ENCODE results near the gene CRY2. TPM values are rescaled to one million over a fixed set of nuclear protein-coding genes. Genes with fewer than 3 reads are reported as not detected.

CRY2 gene
- total RNA-seq, 1 donor from 2014 or later, result 49.6 TPM

- DNase-seq (ENCODE audit: low spot score), result peak; percentile 93
- intact Hi-C loops (cut with DNase I), result no loop called here
Observed at GRCh38 chr11:45843158-45843924, 3.9 kb upstream of the CRY2 start.

- intact Hi-C loops (cut with DNase I), result no loop called here
Observed at GRCh38 chr11:45844822-45845578, 2.3 kb upstream of the CRY2 start.

GRCh38 chr11:45846174-45846675, 1.1 kb upstream of the CRY2 start:
- no peak for DNase-seq (ENCODE audit: low spot score)
- intact Hi-C loops (cut with DNase I), result loop anchor here (2.0 kb wide), 1 partner anchor 41 kb away; the partner anchor contains the start of gene SLC35C1

More at GRCh38 chr11:45844822-45845578, 2.3 kb upstream of the CRY2 start:
- no peak for DNase-seq (ENCODE audit: low spot score)

- intact Hi-C loops (cut with DNase I), result loop anchor here (1.0 to 2.0 kb wide), 2 partner anchors 43 to 70 kb away; partner anchors contain the start of gene SLC35C1
- DNase-seq (ENCODE audit: low spot score), result no peak
Observed at GRCh38 chr11:45847911-45848316, 639 bp downstream of the CRY2 start.

DNA sequence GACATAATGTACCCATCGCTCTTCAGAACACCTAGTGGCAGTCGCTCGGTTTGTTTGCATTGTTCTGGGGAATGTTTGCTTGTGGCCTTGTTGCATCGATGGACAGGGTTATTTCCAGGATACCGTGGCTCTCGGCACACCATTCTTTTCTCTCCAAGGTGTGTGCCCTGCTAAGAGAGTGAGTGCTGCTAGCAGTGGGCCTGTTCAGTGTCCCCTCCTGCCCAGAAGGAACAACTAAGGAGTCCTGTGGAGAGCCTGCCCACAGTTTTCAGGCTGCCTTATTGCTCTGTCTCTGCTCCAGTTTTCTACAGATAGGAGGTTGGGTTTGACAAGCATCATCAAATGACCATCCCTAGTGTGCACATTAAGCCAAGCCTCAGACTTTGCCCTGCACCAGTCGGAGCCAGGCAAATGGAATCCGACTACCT, 1.4 kb downstream of the CRY2 start:
- intact Hi-C loops (cut with DNase I), result no loop called here
- DNase-seq (ENCODE audit: low spot score), result no peak

DNA sequence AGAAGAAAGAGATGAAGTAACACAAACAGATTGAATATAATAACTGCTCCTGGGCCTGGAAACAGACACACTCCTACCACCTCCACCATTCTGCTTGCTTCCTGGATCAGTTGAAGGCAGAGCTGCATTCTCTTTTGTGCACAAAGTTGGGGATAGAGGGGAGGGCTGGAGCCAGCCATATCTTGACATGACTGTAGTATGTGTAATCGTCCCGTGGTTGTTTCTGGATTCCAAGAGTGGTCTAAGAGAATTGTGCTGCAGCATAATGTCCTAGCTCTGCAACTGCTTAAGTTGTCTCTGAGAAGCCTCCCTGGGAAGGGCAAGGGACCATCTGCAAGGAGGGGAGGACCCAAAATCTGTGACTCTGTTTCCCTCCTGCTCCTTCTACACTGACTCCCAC, 3.2 kb downstream of the CRY2 start:
- no peak for DNase-seq (ENCODE audit: low spot score)
- intact Hi-C loops (cut with DNase I), result no loop called here

- intact Hi-C loops (cut with DNase I), result no loop called here
- DNase-seq (ENCODE audit: low spot score), result no peak
Observed at GRCh38 chr11:45851228-45851627, 4.0 kb downstream of the CRY2 start.

GRCh38 chr11:45852018-45852711, 4.9 kb downstream of the CRY2 start:
- intact Hi-C loops (cut with DNase I), result no loop called here
- DNase-seq (ENCODE audit: low spot score), result no peak

DNA sequence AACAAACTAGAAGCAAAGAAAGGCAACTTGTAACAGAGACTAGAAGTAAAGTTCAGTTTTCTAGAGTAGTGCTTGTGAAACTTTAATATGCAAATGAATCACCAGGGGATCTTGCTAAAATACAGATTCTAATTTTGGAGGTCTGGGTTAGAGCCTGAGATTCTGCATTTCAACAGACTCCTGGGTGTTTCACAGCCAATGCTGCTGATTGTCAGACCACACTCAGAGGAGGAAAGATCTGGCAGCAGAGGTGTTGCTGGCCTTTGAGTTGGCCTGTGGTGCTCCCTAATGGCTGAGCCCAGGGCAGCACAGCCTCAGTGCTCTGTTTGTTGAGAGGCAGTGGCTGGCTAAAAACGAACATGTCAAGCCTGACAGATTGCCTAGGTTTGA, 5.4 kb downstream of the CRY2 start:
- no peak for DNase-seq (ENCODE audit: low spot score)
- intact Hi-C loops (cut with DNase I), result no loop called here

DNA sequence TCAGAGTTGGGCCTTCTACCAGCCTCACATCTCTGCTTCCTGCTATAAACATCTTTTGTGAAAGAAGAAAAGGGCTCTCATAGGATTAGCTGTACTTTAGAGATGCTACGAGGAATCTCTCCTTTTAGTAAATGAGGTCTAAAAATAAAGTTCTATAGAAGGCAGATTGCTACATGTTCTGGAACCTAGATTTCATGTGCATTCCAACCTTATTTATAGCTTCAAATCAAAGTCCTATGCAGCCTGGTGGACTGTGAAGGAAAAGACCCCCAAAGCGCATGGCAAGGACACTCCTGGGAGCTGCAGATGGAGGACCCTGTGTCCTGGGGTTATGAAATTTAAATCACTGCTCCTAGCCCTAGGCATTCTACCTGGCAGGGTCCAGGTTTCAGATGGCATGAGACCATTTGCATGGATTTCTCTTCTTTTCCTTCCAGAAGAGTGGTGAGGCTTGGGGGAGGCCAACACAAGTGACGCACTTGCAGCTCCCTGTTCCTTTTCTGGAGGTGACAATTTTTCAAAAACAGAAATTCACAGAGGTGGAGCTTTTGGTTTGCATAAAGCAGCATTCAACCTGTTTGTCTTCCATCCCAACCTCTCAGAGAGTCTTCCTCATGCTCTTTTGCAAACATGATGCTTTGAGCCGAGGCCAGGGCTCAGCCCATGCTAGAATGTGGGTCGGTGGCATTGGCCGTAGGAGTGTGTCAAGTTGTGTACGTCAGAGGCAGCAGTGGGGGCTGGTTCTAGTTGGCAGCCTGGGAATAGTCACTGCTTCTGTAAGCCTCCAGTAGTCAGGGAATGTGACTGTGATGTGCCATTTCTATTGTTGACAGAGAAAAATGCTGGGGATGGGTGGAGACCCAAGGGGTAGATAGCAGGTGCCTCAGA, 6.3 kb downstream of the CRY2 start:
- intact Hi-C loops (cut with DNase I), result no loop called here
- peak; percentile 84 for DNase-seq (ENCODE audit: low spot score)

DNA sequence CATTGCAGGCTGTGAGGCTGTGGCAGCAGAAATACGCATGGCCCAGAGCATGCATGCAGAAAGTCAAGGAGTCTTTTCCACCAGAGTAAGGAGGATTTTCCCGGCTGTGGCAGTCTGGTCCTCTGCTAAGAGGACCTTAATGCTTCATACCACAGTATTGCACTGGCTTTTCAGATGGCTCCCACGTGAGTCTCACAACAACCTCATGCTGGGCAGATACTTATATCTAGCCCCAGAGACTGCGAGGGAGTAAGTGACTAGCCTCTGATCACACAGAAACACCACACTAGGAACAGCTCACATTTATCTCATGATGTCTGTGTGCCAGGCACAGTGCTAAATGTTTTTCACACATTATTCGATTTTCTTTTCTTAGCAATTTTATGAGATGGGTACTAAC, 8.0 kb downstream of the CRY2 start:
- intact Hi-C loops (cut with DNase I), result no loop called here
- DNase-seq (ENCODE audit: low spot score), result no peak

DNA sequence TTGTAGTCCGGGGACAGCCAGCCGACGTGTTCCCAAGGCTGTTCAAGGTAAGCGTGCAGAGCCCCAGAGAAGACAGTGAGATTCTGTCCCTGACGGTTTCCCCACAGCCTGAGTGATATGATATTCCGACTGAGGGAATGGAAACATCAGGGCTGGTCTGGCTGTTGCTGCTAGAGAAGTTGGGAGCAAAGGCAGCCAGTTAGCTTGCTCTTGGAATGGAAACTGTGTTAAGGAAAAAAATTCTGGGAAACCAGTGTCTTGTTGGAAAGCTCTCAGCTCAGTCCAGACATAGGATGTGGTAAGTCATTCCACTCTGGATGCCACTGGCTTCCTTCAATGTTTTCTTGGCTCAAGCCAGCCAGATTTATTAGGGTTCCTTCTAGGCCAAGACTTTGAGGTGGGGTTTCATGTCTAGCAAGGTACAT, 8.8 kb downstream of the CRY2 start:
- DNase-seq (ENCODE audit: low spot score), result no peak
- intact Hi-C loops (cut with DNase I), result no loop called here

DNA sequence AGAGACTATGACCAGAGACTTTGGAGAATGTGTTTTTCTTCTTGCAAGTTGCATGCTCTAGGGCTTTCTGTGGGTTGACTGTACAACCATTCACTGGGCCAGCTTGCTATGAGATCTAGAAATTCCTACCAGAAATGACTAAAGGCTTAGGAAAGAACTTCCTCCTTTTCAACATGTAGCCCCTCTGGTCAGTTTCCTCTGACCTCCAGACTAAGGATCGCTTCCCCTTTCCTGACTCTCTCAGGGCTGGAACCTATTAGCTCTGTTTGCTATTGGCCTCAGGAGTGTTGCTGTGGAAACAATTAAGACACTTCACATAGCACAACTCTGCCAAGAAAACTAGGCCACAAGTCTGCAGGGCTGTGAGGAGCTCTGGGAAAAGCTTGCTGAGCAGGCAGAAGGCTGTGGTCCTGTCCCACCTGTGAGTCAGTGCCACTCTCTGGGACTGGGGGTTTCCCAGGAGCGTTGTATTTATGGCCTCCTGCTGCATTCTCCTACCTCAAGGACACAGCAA, 10.7 kb downstream of the CRY2 start:
- DNase-seq (ENCODE audit: low spot score), result no peak
- intact Hi-C loops (cut with DNase I), result no loop called here

- DNase-seq (ENCODE audit: low spot score), result no peak
- intact Hi-C loops (cut with DNase I), result no loop called here
Observed at GRCh38 chr11:45858751-45859398, 11.6 kb downstream of the CRY2 start.

DNA sequence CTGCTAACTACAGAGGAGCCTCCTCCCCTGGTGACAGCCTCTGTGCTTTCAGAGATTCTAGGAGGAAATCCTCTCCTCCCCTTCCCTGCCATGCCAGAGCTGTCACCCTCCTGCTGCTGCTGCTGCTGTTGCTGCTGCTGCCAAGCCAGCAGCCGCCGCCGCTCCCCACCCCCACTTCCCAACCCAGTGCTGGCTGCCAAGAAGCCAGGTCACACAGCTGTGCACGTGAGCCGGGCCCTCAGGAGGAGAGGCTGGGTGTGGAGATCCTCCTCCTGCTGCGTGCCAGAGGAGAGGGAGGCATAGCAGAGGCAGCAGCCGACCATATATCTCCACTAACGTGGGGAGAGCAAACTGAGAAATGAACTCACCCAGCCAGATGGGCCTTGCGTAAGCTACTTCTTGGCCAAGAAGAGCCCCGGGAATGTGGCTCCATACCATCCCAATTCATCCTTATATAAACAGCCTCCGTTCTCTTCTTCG, 12.4 kb downstream of the CRY2 start:
- intact Hi-C loops (cut with DNase I), result no loop called here

GRCh38 chr11:45860348-45860747, 13.1 kb downstream of the CRY2 start:
- intact Hi-C loops (cut with DNase I), result no loop called here

More for the DNA sequence above, 12.4 kb downstream of the CRY2 start:
- DNase-seq (ENCODE audit: low spot score), result peak; percentile 94

GRCh38 chr11:45860764-45861510, 13.7 kb downstream of the CRY2 start:
- DNase-seq (ENCODE audit: low spot score), result no peak
- intact Hi-C loops (cut with DNase I), result no loop called here

More at GRCh38 chr11:45860348-45860747, 13.1 kb downstream of the CRY2 start:
- DNase-seq (ENCODE audit: low spot score), result no peak

Measured in cardiac septum (tissue), 1 donor.